ENCODE measurements around the gene NETO2.

GRCh38 chr16:47161464-47161863, 17.7 kb upstream of the NETO2 start:
- TF ChIP-seq CTCF (conservative IDR thresholded peaks at IDR 0.05 in 1 of 2, IDR thresholded peaks at IDR 0.05 in 1 of 2; ENCODE audit: extremely low read depth in 1 of 2, insufficient read depth in 1 of 2, low read depth in 1 of 2, low read length in 2 of 2) (no peak), EZH2 (IDR thresholded peaks at IDR 0.05; ENCODE audit: borderline replicate concordance, low read length) (no peak)
